GM19043 (cell line): ENCODE results near the gene FAM241B.

Source experiments
- ATAC-seq: cut with Tn5 transposase; IDR thresholded peaks from one replicate; pipeline ENCODE4 v1.9.1; 2021; ENCODE audit warnings: low read depth; ENCODE audit not compliant: unreplicated experiment

The FAM241B gene

DNA sequence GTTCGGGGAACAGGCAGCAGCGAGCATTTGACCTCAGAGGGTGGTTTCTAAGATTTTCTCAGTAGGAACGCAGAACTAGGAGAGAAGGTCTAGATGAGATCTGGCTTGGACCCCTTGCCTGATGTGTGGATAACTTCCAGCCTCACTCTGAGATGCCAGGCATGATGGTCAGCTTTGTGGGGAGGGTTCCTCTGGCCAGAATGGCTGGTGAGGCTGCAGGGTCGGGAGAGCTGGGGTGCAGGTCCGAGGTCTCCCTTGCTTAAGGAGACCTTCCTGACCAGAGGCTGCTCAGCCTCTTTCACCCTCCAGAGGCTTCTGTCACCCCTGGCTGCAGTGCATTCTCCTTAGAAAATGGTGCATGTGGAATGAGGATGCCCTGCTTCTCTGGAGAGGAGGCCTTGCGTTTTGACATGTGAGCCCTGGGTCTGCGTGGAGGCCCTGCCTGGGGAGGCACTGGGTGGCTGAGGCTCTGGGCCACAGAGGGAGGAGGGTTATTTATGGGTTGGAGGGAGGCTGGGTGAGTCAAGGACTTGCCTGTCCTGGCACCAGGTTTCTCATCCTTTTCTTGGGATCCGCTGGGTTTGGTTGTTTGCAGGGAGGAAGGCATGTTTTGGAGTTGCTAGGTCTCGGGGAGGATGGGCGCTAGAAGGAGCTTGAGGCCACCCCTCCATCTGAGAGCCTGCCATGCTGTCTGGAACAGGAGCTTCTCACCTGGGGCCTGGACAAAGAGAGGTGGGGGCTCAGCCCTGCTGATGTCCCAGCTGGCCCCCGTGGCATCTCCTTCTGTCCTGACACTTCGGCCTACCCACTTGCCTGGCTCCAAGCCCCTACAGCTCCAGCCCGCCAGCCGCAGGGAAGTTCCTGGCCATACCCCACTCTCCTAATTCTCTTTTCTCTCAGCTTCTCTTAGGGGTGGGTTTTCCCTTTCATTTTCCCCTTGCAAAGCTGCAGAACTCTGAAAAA, 3.9 kb downstream of the FAM241B start:
- no peak for ATAC-seq

DNA sequence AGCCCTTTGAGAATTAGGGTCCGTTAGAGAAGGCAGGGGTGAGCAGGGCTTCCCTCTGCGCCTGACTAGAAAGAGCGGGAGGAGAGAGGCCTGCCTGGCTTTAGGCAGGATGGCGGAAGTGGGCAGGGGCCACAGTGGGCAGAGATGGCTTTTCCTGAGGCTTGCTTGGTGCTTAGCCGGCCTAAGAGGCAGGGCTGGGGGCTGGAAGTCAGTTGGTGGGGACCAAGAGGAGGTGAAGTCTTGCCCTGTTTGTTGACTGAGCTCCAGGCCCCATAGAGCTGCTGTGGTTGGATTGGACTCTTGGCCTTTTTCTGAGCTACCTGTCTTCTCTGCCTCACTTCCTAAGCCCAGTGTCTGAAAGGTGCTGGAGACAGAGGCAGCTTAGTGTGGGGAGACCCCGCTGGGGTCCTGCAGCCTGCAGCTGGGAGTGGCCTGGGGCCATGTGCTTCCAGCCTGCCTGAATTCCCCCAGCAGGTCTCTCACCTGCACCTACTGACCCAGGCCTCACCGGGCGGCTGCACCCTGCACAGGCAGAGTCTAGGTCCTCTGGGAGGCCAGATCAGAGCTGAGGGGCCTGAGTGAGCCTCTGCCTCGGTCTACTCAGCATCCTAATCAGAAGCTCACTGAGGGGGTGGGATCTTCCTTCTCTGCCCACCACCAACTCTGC, 4.8 kb downstream of the FAM241B start:
- no peak for ATAC-seq

DNA sequence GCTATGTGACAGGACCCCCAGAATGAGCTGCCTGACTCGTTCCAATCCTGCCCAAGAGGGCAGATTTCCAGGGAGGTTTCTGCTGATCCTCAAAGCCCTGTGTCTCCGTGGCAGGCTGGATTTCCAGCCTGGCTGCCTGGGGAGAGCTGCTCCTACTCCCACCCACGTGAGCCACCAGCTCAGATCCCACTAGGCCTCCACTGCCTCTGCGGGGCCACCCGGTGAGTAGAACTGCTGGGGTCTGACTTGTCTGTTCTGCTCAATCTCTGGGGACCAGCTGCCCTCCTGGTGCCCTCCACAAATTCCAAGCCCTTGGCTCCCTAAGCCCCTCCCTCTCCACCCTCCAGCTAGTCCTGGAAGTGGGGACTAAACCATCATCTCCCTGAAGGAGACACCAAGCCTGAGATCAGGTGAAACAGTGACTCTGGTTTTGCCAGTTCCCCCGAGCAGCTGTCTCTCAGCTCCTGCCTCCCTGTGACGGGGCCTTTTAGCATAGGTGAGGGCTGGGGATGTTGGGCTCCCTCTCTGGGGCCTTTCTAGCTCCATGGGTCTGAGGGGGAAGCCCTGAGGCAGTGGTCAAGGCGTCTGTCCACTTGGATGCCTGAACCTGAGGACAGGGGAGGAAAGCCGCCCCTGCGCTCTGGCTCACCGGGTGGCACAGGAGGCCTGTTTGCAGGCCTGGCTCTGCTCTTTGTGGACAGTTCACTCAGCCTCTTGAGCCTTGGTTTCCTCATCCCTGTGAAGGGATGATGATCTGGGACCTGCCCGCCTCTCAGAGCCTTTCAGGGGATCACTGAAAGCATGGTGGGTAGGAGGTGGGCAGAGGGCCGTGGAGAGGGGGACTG, 5.6 kb downstream of the FAM241B start:
- no peak for ATAC-seq

DNA sequence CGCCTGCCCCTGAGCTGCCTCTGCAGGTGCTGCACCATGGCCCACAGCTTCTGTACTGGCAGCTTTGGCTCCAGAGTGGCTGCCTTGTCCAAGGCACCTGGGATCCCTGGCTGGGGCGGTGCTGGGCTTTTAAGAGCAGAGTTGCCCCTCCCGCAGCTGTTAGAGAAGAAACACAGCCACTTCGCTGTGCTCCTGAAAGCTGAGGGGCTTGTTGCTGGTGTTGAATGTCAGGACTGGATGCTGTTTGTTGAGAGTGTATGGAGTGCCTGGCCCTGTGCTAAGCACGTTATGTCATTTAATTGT, 6.2 kb downstream of the FAM241B start:
- ATAC-seq, result no peak

DNA sequence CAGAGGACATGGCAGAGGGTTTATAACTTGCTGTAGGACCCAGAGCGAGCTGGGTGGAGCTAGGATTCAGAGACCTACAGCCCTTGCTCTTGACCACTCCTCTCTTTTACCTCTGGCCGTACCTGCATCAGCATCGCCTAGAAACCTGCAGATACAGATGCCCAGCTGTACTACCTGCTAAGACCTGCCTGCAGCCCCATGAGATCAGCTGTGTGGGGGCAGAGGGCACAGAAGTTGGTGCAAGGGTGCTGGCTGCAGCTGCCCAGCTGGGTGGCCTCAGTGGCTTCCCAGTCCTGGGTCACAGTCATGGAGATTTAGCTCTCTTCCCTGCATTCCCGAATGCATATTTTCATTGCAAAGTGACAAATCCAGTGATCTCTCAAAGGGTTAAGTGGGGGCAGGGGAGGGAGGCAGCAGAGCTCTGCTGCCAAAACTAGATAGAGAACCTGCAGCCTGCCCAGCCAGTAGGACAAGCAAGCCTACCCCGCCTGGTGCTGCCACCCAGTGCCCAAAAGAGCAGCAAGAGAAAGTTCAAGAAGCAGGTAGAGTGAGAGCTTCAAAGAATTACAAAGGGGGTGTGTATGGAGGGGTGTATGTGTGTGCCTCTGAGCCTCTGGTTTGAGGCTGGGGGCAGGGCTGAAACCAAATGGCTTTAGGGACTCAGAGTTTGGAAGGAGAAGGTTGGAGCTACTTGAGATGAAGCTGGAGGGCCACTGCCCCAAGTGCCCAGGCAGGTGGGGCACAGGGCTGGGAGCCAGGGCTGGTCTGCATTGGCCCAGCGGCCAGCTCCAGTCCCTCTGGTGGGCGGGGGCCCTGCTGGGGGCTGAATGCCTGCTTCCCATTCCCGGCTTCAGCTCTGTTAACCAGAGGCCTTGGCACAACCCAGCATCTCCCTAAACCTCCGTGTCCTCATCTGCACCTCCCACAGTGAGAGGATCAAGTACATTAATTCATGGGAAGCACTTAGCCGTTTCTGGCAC, 6.9 kb downstream of the FAM241B start:
- ATAC-seq, result no peak

DNA sequence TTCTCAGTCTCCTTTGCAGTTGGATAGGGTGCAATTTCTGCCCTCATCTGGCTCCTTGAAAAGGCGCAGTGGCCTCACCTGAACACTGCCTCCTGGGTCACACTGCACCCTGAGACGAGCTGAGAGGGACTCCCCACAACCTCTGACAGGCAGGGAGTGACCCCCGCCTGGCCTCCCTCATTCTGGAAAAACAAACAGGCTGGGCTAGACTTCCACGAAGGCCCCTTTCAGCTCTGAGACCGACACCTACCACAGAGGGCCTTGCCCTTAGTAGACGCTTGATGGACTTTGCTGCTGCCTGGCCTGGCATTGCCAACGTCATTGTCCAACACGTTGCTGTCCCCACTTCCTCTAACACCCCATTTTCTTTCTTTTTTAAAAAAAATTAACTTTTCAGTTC, 8.6 kb downstream of the FAM241B start:
- no peak for ATAC-seq

DNA sequence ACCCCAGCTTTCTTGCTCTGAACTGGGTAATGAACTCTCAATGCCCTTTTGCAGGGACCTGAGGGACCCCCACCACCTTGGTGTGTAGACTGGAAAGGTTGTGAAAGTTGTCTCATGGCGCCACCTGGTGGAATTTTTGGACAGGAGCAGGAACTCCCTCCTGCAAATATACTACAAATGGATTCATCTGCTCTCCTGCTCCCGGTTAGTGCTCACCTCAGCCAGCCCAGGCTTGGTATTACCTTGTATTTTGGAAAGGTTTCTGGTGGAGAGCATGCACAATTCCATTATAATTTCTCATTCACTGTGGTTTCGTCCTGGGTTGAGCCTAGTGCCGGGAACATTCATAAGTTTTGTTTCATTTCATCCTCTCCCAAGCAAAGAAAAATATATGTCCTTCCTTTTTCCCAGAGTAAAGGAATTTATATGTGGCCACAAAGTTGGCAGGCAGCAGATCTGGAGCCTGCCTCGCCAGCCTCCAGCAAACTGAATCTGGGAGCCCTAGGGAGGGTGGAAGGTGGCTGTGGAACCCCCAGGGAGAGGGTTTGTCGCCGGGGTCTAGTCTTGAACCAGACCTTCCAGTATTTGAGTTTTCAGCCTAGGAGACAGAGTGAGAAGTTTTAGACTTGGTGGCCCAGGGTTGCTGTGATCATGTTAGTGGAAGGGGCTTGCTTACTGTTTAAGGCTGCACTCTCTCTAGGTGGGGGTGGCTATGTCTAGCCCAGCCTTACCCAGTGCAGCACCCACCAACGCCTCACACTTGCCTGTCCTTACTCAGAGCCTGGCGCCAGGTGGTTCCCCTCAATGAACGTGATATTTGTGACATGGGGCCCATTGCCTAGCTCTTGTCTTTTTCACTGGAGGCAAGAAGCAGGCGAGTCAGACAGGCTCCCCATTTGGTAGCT, 9.5 kb downstream of the FAM241B start:
- ATAC-seq, result no peak

DNA sequence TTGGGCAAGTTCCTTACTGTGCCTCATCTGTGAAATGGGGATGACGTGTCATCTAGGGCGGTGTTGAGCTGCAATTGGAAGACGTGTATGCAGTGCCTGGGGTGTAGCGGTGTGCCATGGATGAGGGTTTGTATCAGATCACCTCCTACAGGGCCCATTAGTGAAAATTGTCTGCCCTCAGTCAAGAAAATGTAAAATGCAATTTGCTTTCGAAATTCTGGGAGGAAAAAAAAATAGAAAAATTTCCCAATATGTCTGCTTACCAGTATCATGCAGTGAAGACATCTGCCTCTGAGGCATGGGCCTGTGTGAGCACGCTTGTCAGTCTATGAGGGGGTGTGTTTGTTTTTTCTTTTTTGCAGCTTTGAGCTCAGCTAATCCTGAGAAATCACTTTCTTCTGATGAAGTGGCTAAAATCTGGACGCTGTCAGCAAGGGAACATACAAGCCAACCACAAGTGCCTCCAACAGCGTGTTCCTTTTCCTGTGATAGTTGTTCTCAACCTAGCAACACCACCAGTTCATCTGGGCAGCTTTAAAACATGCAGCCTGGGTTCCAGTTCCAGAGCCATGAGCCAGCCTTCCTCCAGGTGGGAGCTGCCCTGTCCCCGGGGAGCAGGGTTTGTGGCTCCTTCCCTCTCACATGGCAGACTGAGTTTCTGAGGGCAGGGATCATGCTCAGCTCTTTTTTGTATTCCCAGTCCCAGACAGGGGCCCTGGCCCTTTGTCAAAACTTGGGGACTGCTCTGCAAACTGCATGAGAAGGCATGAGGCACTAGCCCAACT, 10.3 kb downstream of the FAM241B start:
- ATAC-seq, result no peak

DNA sequence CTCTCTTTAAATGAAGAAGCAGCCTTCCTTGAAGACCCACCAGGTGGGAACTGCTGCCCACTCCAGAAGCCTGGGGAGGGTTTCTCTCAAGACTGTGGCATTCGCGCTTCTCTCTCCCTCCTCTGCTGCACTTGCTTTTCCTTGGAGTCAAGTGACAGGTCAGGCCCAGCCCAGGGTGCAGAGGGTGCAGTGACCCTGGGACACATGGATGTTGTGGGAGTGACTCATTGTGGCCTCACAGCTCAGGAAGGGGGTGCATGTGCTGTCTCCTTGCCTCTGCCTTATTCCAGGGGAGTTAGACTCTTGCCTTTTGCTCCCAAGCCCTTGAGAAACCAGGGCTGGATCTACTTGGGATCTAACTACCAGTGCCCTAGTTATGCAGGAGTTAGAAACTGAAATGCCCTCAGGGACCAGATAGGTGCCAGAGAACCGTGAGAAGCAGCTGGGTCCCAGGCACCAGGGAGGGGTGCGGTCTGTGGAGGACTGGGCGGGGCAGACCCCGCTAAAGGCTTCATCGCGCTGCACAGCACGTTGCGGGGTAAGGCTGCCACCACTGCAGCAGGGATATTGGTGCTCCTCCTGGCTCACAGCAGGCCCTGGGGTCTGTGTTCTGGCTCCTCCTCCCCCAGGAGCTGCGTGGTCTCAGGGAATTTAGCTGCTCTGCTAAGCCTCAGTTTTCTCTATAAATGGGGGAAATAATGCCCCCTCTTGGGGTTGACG, 11.4 kb downstream of the FAM241B start:
- no peak for ATAC-seq

DNA sequence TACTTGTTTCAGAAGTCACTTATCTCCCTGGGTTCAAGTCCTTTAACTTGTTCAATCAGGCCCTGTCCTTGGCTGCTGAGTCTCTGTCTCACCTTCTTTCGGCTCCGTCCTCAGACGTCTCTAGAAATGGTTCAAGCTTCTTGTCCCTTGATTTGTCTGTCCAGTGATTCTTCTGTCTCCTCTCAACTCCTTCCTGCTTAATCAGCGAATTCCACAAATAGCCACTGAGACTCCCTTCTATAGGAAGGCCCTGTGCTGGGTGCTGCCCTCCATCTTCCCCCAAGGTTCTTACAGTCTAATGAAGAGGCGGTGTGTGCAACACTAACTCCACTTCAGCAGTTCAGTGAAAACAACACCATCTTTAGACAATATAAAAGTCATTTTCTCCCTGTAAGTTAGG, 12.7 kb downstream of the FAM241B start:
- no peak for ATAC-seq

DNA sequence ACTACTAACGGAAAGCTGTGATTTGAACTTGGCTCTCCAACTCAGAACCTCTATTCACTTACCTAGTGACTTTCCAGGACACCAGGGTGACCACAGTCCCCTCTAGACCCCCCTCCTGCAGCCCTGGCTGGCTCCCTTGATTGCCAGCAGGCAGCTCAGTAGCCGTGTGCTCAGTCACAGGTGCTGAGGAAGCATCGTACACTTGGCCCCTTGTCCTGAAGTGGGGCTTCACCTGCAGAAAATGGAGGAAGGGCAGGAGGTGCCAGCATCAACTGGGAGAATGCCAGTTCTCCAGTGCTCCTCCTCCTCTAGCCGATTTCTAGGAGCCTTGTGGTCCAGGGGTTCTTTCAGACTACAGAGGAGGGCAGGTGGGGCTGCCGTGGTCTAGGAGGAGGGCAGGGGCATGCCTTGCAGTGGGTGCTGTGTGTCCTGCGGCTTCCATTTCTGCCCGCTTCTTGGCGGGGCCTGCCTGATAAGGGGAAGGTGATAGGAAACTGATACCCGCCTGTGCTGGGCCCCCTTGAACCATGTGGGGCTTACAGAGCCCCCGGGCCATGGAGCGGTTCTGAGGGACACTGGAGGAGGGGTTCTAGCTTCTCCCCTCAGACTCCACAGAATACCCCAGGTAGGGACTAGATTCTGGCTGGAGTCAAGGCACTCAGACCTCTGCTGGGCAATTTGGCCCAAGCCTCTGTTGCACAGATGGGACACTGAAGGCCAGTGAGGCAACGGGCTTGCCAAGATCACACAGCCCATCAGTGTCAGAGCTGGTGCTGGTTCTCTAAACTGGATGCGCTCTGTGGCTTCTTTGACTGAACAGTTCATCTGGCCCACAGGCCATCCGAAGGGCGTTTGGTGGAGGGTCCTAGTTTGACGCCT, 14.0 kb downstream of the FAM241B start:
- no peak for ATAC-seq

DNA sequence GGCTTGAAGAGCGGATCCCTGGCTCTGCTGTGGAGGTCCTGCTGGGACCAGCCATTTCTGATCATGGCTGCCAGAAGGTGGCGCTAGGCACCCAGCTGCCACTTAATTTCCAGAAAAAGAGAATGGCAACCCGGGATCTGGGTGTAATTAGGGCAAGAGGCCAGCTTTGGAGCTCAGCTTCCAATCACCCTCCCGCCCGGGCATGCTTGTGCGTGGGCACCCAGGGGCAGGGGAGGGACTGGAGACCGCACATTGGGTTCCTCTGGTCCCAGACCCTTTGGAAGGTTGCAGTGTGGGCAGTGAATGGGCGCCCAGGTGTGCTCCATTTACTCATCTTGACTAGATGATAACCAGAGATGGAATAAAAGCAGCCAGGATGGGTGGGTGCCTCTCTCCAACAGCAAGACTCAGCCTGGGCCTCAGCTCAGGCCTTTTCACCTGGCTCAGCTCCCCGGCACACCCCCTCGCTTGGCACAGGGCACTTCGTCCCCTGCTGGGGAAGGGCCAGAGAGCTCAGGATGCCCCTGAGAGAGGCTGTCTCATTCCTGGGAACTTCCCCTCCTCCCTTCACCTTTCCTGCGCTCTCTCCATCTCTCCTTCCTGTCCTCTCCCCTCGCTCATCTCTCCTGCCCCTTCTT, 14.7 kb downstream of the FAM241B start:
- ATAC-seq, result no peak

DNA sequence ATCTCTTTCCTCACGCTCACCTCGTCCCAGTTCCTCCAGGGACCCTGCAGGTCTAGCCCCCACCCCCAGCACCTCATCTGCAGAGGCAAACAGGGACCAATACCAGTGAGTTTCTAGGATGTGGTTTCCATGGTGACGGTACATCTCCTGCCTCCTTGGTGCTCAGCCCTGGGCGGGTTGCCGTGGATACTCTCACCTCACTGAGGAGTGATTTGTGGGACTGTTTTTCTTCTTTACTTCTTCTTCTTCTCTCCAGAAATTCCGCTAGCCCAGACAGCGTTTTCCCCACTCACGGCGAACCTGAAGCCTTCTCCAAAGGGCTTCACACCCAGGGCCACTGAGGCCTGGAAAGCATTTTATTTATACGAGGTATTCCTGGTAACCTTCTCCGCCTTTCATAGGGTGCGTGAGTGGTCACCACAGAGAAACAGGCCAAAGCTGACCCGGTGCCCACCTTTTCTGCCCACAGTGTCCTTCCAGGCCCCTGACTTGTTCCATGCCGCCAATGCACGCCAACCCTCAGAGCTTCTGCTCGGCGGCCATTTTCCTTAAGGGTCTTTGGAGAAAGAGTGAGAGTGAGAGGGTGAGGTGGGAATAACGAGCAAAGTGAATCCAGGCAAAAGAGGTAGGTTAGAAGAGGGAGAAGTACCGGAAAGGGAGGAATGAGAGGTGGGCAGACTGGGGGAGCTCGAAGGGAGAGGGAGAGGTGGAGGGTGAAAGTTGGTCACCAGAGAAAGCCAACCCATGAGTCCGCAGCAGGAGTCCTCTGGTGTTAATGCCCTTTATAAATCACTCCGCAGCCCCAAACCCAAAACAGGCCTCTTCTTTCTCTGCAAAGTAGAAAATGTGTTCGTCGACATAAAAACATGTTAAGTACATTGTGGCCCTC, 15.5 kb downstream of the FAM241B start:
- no peak for ATAC-seq

DNA sequence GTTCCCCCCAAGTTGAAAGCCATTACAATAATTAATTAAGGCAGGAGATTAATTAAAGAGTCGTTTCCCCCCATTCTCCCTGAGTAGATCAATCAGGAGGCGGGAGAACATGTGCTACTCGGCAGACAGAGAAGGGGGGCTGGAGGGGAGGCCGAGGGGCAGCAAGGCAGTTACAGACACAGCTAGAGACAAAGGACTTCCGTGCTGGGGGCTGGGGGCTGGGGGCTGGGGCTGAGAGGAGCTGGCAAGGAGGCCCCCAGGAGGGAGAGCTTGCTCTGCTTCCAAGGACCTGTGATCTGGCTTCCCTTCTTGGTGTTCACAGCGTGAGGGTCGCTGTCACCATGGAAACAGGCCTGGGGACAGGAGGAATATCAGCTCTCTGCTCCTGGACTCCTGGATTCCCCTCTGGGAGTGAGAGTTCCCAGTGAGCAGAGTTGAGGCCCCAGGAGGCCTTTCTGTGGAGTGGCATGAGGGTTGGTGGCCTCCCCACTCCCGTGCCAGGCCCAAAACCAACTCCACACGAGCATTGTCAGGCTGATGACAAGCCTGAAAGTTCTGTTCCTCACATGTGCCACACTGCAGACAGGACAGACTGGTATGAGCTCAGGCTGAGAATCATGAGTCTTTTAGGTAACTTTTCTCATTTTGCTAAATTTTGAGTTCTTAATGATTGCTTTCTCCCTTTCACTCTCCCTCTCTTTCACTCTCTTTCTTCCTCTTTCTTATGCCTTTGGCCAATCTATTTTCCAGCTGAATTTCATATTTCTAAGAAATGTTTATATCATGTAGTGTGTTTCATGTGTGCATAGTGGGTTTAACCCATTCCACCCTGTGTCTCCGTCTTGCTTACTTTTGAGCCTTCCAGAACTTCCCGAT, 16.4 kb downstream of the FAM241B start:
- no peak for ATAC-seq
